MM.1S (cell line): ENCODE results near the gene ATOSA.

Source experiments
- EZH2 ChIP-seq: fragments of 300-600 bp; sonication (generic); optimal IDR thresholded peaks from 2 replicates; pipeline ENCODE3; 2017; ENCODE audit warnings: low read depth, mild to moderate bottlenecking, antibody characterized with exemption, low read length, mixed read lengths
- TF ChIP-seq, protein P1 (sequence below): fragments of 300-600 bp; sonication (generic); IDR thresholded peaks from 2 replicates; pipeline ENCODE4 v1.5.1; 2016; ENCODE audit warnings: antibody characterized with exemption, low read length, mixed read lengths

DNA sequence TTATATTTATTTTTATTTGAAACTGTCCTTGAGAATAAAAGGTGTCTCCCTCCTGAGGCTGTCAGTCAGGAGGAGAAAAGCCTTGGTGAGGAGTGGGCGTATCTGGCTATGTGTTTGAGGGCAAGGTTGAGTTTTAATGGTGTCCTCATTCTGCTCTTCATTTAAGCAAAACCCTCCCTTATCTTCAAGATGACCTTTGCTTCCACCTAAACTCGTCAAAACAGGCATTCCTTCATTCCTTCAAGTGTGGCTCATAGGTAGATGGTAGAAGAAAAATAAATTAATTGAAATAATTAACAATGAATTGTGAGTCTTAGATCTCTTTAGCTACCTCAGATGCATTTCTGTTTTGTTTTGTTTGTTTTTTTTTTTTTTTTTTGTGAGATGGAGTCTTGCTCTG is 39.4 kb upstream of the ATOSA start:
- TF ChIP-seq, protein P1, sequence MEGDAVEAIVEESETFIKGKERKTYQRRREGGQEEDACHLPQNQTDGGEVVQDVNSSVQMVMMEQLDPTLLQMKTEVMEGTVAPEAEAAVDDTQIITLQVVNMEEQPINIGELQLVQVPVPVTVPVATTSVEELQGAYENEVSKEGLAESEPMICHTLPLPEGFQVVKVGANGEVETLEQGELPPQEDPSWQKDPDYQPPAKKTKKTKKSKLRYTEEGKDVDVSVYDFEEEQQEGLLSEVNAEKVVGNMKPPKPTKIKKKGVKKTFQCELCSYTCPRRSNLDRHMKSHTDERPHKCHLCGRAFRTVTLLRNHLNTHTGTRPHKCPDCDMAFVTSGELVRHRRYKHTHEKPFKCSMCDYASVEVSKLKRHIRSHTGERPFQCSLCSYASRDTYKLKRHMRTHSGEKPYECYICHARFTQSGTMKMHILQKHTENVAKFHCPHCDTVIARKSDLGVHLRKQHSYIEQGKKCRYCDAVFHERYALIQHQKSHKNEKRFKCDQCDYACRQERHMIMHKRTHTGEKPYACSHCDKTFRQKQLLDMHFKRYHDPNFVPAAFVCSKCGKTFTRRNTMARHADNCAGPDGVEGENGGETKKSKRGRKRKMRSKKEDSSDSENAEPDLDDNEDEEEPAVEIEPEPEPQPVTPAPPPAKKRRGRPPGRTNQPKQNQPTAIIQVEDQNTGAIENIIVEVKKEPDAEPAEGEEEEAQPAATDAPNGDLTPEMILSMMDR: no peak
- no peak for TF ChIP-seq EZH2
